Cerebellar cortex (tissue), 1 donor: Measurements from ENCODE around the gene STARD13.

Source experiments
- DNase-seq: peaks from one replicate; pipeline ENCODE4 v3.0.0-alpha.2; 2015; ENCODE audit warnings: low spot score

STARD13 gene

GRCh38 chr13:33276570-33276969, 9.0 kb downstream of the STARD13 start:
- DNase-seq: no peak

DNA sequence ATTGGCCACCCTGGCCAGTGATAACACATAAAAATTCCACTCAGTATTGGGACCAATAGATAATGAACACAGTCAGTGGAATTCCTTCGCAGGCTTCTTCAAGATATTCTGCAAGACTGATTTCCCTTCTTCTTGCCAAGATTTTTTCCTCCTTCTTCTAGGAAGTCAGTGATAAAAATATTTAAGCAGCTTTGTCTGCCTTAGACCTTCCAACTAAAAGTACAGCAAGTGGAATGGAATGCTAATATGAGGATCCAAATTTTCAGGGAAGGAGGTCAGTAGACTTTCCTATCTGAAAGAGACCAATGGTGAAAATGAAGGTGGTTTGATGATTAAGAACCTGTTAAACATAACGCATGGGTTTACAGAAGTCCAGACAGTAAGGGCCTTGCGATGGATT, 9.6 kb downstream of the STARD13 start:
- no peak for DNase-seq

- DNase-seq: no peak
These were observed 11.3 kb downstream of the STARD13 start for GRCh38 chr13:33274264-33274663.

DNA sequence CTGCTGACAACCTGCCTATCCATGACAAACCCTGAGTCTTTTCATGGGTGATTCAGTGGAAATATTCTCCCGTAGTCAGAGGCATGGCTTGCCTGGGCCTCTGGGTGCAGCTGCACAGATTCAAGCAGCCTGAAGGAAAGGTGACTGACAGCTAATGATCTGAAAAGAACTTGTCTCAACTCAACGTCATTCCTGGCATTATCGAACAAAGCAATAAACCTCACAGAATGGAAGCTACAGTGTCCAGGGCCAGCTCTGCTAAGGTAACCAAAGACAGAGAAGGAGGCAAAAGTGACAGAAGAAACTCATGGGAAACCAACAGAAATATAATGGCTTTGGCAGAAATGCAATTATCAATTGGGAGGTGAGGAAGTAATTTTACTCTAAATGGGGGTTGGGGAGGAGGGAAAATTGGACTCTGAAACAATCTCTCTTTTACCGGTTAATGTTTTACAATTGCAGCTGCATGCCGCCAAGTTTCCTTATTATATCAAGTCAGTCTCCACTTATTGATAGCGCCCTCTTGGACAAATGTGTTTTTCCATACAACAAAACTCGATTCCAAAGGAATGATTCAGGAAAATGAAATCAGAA, 12.9 kb downstream of the STARD13 start:
- no peak for DNase-seq

DNA sequence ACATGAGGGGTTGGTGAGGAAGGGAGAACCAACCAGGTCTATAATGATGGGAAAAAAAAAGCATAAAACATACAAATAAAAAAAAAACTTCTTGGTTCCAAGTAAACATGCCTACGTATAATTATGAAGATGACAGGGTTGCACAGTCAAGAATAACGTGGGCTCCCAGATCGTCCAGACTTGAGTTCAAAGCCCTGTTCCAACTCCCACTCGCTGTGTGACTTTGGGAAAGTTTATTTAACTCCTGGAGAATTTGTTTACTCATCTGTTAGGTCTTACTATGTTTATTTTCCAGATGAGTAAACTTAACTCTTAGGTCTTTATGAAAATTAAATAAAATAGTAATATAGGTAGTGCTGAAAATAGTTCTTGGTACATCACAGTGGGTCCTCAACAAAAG, 13.8 kb downstream of the STARD13 start:
- DNase-seq: no peak

- DNase-seq: no peak
These were observed 14.5 kb downstream of the STARD13 start for GRCh38 chr13:33270895-33271538.

GRCh38 chr13:33265607-33266006, 19.9 kb downstream of the STARD13 start:
- DNase-seq: no peak

GRCh38 chr13:33265133-33265532, 20.4 kb downstream of the STARD13 start:
- DNase-seq: no peak

DNA sequence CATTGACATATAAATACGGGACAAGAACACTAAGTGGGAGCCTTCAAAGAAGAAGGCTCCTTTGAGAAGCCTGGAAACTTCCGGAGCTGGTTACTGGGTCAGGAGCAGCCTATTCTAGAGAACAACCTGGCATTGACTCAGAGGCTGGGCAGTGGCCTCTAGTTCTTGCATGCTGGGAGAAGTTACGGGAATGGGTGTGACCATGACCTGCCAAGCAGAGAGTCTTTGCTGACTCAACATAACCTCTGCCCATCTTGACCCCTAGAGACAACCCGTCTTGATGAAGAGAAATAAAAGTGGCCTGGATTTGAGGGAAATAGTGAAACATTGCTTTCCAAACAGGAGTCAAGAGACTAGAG, 21.0 kb downstream of the STARD13 start:
- DNase-seq: no peak

DNA sequence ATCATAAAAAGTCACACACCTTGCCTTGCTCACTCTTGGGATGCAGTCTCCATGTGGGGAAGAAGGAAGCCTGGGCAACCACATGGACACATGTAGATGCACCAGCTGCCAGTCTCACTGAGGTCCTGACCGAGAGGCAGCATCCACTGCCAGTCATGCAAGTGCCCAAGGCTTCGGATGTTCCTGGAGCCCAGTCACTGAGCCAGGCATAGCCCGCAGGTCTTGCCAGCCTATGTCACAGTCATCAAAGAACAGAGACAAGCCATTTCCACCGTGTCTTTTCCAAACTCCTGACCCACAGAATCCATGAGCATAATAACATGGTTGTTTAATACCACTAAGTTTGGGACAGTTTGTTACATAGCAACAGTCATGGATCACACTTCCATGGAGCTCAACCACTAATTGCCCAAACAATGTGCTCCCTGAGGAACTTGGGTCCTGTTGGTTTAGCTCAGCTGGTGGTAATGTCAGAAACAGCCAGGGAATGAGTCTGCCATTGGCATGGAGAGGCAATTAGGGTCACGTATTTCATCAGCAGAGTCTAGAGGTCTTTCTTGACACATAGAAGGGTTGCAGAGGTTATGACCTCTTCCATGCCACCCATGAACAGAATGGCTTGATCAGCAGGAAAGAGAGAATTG, 21.5 kb downstream of the STARD13 start:
- no peak for DNase-seq

- DNase-seq: no peak
These were observed 22.1 kb downstream of the STARD13 start for GRCh38 chr13:33263484-33263883.

- DNase-seq: no peak
These were observed 22.6 kb downstream of the STARD13 start for GRCh38 chr13:33262997-33263396.

DNA sequence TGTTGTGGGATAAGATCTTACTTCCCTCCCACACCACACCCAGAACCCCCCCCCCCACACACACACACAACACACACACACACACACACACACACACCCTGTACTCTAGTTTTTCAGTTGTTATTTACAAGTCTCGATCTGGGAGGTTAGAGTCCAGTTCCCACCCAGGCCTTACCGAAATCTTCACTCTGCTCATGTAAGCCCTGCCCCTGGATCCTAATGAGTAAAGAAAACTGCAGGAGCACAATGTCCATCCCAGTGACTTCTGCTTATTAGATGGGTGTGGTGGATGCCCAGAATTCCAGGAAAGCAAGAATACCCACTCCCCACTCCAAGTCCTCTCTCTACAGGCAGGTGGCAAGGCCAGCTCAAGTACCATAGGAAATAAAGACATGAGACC, 23.0 kb downstream of the STARD13 start:
- DNase-seq: no peak

DNA sequence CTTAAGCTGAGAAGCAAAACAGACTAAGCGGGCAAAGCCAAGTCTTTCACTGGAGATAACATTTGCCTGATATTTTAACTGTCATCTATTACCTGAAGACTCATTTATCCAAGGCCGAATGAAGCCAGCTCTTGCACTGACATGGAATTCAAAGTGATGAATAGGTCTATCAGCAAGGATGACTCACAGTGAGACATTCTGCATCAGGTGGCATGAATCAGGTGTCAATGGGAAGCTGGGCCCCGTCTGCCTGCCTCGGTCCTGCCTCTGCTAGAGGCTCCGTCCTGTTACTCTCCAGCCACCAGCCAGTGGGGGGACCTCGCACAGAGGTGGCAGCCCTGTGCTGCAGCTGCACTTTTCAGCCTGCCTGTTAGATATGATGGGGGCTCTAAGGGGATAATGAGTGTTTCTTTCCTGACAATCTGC, 23.5 kb downstream of the STARD13 start:
- DNase-seq: no peak

GRCh38 chr13:33261387-33262061, 24.0 kb downstream of the STARD13 start:
- no peak for DNase-seq

- DNase-seq: peak; percentile 11
These were observed 25.1 kb downstream of the STARD13 start for GRCh38 chr13:33260168-33261098.

DNA sequence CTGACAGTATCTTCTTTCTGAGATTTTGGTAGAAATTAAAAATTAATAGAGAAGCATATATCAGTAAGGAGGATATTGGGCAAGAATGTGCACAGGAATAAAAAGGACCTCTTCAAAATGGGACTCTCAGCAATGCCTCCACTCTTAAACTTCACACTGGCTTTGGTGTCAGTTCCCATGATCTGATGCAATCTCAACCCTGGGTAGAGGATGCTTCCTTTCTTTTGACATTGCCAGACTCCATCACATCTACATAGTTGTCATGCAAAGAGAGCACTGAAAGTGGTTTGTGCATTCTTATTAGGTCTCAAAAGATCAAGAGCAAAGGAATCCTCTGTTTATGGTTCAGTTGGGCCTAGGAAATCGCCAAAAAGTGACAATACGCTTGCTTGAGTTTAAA, 26.3 kb downstream of the STARD13 start:
- DNase-seq: no peak

- DNase-seq: no peak
These were observed 26.8 kb downstream of the STARD13 start for GRCh38 chr13:33258808-33259193.

GRCh38 chr13:33257841-33258807, 27.4 kb downstream of the STARD13 start:
- no peak for DNase-seq

GRCh38 chr13:33256148-33256840, 29.3 kb downstream of the STARD13 start:
- no peak for DNase-seq
